AG04450 (cell line): Measurements from ENCODE around the gene SERPINB3. TPM values are rescaled to one million over a fixed set of nuclear protein-coding genes. Genes with fewer than 3 reads are reported as not detected.

Experiments used
- CTCF ChIA-PET: fragments of 300-600, 350-600 bp; formaldehyde crosslinking; extraction: SDS; loops from one replicate; lab custom pipeline; 2022; ENCODE audit warnings: antibody characterized with exemption, inconsistent platforms; lab: Charles Lee
- POLR2A ChIA-PET: fragments of 350-600 bp; formaldehyde crosslinking; extraction: SDS; loops from one replicate; lab custom pipeline; 2021; ENCODE audit warnings: antibody characterized with exemption, inconsistent platforms; lab: Yijun Ruan, JAX
- DNase-seq: peaks from one replicate; pipeline ENCODE4 v3.0.0-alpha.2; 2011; ENCODE audit warnings: low read depth, low spot score
- H3K27ac ChIP-seq: one replicate; pipeline ENCODE4 v1.5.1; 2012; ENCODE audit warnings: low read depth, low read length, control low read depth
- H3K27me3 ChIP-seq: one replicate; pipeline ENCODE4 v1.6.0; 2012; ENCODE audit warnings: low read length; ENCODE audit not compliant: control insufficient read depth, insufficient read depth
- H3K4me3 ChIP-seq: 2 replicates; pipeline ENCODE4 v1.5.1; 2011; ENCODE audit warnings: mild to moderate bottlenecking, low read depth, low read length, control low read depth
- H3K9me3 ChIP-seq: 2 replicates; pipeline ENCODE4 v1.5.1; 2012; ENCODE audit warnings: low read length; ENCODE audit not compliant: control insufficient read depth, insufficient read depth
- polyA plus RNA-seq: library from polyadenylated mRNA; depleted of rRNA; stranded (reverse); fragments of >200 nt; gene quantifications from 2 replicates; pipeline ENCODE4 v1.2.3, GENCODE V29; 2011
- TF ChIP-seq, protein P1 (sequence below): IDR thresholded peaks from 2 replicates; pipeline ENCODE4 v1.5.1; 2011; ENCODE audit warnings: low read depth, low read length, control low read depth, inconsistent platforms

SERPINB3 gene
- polyA plus RNA-seq, 1 experiment = not detected

- Histone ChIP-seq H3K27ac (no peak overlapping the region), H3K27me3 (no peaks in the 10 kb centered on the region), H3K4me3 (no peak overlapping the region), H3K9me3 (no peaks in the 10 kb centered on the region)
- TF ChIP-seq, protein P1, sequence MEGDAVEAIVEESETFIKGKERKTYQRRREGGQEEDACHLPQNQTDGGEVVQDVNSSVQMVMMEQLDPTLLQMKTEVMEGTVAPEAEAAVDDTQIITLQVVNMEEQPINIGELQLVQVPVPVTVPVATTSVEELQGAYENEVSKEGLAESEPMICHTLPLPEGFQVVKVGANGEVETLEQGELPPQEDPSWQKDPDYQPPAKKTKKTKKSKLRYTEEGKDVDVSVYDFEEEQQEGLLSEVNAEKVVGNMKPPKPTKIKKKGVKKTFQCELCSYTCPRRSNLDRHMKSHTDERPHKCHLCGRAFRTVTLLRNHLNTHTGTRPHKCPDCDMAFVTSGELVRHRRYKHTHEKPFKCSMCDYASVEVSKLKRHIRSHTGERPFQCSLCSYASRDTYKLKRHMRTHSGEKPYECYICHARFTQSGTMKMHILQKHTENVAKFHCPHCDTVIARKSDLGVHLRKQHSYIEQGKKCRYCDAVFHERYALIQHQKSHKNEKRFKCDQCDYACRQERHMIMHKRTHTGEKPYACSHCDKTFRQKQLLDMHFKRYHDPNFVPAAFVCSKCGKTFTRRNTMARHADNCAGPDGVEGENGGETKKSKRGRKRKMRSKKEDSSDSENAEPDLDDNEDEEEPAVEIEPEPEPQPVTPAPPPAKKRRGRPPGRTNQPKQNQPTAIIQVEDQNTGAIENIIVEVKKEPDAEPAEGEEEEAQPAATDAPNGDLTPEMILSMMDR = no peak
- ChIA-PET CTCF (interaction anchor here (1.2 kb wide), 1 partner anchor 191 kb away, joined by 3 read pairs; no protein-coding TSS in a partner anchor), POLR2A (no interaction called here)
- DNase-seq = no peak
Measured at GRCh38 chr18:63701952-63702351, 40.3 kb upstream of the SERPINB3 start.

- POLR2A ChIA-PET = no interaction called here
- H3K27ac ChIP-seq = no peak overlapping the region
- TF ChIP-seq, protein P1 = no peak
- CTCF ChIA-PET = no interaction called here
- H3K4me3 ChIP-seq = no peak overlapping the region
- DNase-seq = no peak
- no peaks in the 10 kb centered on the region for H3K27me3 ChIP-seq
- H3K9me3 ChIP-seq = no peaks in the 10 kb centered on the region
Measured at GRCh38 chr18:63700501-63700900, 38.8 kb upstream of the SERPINB3 start.

GRCh38 chr18:63697097-63697660, 35.5 kb upstream of the SERPINB3 start:
- no peaks in the 10 kb centered on the region for H3K9me3 ChIP-seq
- TF ChIP-seq, protein P1 = no peak
- H3K4me3 ChIP-seq = no peak overlapping the region
- no peak for DNase-seq
- CTCF ChIA-PET = no interaction called here
- H3K27ac ChIP-seq = no peak overlapping the region
- H3K27me3 ChIP-seq = no peaks in the 10 kb centered on the region
- POLR2A ChIA-PET = no interaction called here

- H3K9me3 ChIP-seq = no peaks in the 10 kb centered on the region
- H3K27me3 ChIP-seq = no peaks in the 10 kb centered on the region
- H3K27ac ChIP-seq = no peak overlapping the region
- ChIA-PET POLR2A (no interaction called here), CTCF (interaction anchor here (0.6 kb wide), 1 partner anchor 24 kb away, joined by 4 read pairs; no protein-coding TSS in a partner anchor)
- TF ChIP-seq, protein P1 = no peak
- H3K4me3 ChIP-seq = no peak overlapping the region
- DNase-seq = no peak
Measured at GRCh38 chr18:63689064-63689463, 27.4 kb upstream of the SERPINB3 start.

GRCh38 chr18:63686871-63687270, 25.2 kb upstream of the SERPINB3 start:
- Histone ChIP-seq H3K27me3 (no peaks in the 10 kb centered on the region), H3K4me3 (no peak overlapping the region), H3K9me3 (no peaks in the 10 kb centered on the region), H3K27ac (no peak overlapping the region)
- TF ChIP-seq, protein P1 = no peak
- ChIA-PET POLR2A (no interaction called here), CTCF (no interaction called here)
- no peak for DNase-seq
